HG02588 (cell line): Measurements from ENCODE around the gene CDC73.
A peak's percentile ranks its signal among the peaks of the same experiment; 100 is the strongest.
"Not testable (repeated sequence)": the region's sequence is repeated elsewhere in the genome, so short reads cannot be mapped to it uniquely, and the experiment has no call there.

ENCODE experiments used
- ATAC-seq: cut with Tn5 transposase; IDR thresholded peaks from one replicate; pipeline ENCODE4 v1.9.1; 2021; ENCODE audit warnings: mild to moderate bottlenecking, moderate library complexity; ENCODE audit not compliant: unreplicated experiment

CDC73 gene

GRCh38 chr1:193275773-193276172, 153.9 kb downstream of the CDC73 start:
- ATAC-seq: no peak

GRCh38 chr1:193278968-193279367, 157.1 kb downstream of the CDC73 start:
- ATAC-seq: no peak

- no peak for ATAC-seq
Observed at GRCh38 chr1:193281894-193282293, 160.1 kb downstream of the CDC73 start.

GRCh38 chr1:193283016-193283415, 161.2 kb downstream of the CDC73 start:
- no peak for ATAC-seq

GRCh38 chr1:193284219-193284618, 162.4 kb downstream of the CDC73 start:
- ATAC-seq: no peak

GRCh38 chr1:193285641-193286040, 163.8 kb downstream of the CDC73 start:
- ATAC-seq: no peak

GRCh38 chr1:193288548-193289080, 166.8 kb downstream of the CDC73 start:
- not testable (repeated sequence) for ATAC-seq

- no peak for ATAC-seq
Observed at GRCh38 chr1:193293726-193294125, 171.9 kb downstream of the CDC73 start.

GRCh38 chr1:193299038-193299437, 177.2 kb downstream of the CDC73 start:
- ATAC-seq: peak; percentile 65

- ATAC-seq: no peak
Observed at GRCh38 chr1:193301746-193302145, 179.9 kb downstream of the CDC73 start.

- ATAC-seq: no peak
Observed at GRCh38 chr1:193303849-193304248, 182.0 kb downstream of the CDC73 start.
